ENCODE results near the gene DISP1.

GRCh38 chr1:222768592-222768991 lies 46.2 kb upstream of the DISP1 start:
- TF ChIP-seq POLR2A (IDR thresholded peaks at IDR 0.05) (no peak), CTCF (IDR thresholded peaks at IDR 0.05) (no peak)

Measured in esophagus squamous epithelium (tissue), 4 donors.